ENCODE results near the gene MRPL22. TPM values are rescaled to one million over a fixed set of nuclear protein-coding genes. Genes with fewer than 3 reads are reported as not detected.

The MRPL22 gene
- total RNA-seq, 1 donor from 2014 or later, result 34.6 TPM

DNA sequence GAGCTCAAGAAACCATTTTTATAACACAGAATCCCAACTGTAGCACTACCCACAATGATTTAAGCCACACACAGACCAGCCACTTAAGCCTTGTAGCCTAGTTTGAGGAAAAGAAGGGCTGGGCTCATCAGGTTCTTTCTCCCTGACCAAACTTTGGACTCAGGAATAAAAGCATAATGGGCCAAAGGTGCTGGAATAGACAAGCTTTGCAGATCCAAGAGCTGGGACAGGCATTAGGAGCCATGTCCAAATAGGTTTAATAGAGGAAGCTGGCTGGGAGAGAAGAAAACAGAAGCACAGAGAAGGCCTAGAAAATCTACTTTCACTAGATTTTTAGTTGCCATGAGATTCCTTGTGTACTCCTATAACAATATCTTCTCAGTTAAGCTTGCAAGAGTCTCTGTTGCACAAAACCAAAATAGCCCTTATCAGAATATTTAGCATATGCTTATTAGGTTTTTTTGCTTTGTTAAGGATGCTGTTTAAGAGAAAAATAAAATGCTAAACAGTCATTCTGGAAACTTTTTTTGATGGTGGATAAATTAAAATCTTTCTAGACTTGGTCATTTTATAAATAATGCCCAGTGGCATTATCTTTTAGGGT lies 44.2 kb upstream of the MRPL22 start:
- peaks cover 9% of the 10 kb centered on the region for H3K4me1 Mint-ChIP-seq (ENCODE audit: low read depth)
- H3K27ac Mint-ChIP-seq (ENCODE audit: unreplicated experiment), result no peak overlapping the region
- TF ChIP-seq, protein P1, sequence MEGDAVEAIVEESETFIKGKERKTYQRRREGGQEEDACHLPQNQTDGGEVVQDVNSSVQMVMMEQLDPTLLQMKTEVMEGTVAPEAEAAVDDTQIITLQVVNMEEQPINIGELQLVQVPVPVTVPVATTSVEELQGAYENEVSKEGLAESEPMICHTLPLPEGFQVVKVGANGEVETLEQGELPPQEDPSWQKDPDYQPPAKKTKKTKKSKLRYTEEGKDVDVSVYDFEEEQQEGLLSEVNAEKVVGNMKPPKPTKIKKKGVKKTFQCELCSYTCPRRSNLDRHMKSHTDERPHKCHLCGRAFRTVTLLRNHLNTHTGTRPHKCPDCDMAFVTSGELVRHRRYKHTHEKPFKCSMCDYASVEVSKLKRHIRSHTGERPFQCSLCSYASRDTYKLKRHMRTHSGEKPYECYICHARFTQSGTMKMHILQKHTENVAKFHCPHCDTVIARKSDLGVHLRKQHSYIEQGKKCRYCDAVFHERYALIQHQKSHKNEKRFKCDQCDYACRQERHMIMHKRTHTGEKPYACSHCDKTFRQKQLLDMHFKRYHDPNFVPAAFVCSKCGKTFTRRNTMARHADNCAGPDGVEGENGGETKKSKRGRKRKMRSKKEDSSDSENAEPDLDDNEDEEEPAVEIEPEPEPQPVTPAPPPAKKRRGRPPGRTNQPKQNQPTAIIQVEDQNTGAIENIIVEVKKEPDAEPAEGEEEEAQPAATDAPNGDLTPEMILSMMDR (IDR thresholded peaks at IDR 0.05), result no peak
- H3K36me3 Mint-ChIP-seq (ENCODE audit: low read depth), result peaks cover 42% of the 10 kb centered on the region
- H3K9me3 Mint-ChIP-seq (ENCODE audit: low read depth), result no peaks in the 10 kb centered on the region
- no peak for DNase-seq (ENCODE audit: low spot score)
- H3K4me3 Mint-ChIP-seq (ENCODE audit: unreplicated experiment), result no peak overlapping the region
- no peaks in the 10 kb centered on the region for H3K27me3 Mint-ChIP-seq (ENCODE audit: low read depth)

DNA sequence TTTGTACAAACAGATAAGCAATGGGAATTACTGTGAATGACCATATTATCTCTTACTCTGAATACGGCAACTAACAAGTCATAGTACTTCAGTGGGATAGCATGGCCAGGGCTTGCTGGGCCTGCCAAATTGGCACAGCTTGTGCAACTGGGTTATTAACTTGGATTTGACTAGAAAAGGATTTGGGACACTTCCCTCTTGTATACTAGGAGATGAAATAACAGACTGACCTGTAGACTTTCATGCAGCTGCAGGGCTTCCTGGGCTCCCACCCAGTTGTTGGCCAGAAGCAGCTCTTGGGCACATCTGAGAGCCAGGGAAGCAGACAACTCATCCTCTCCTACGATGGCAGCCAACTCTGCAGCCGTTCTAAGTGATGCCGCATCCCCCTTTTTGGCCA lies 42.7 kb upstream of the MRPL22 start:
- Mint-ChIP-seq H3K36me3 (ENCODE audit: low read depth) (peaks cover 43% of the 10 kb centered on the region), H3K4me1 (ENCODE audit: low read depth) (peaks cover 10% of the 10 kb centered on the region), H3K9me3 (ENCODE audit: low read depth) (no peaks in the 10 kb centered on the region), H3K27me3 (ENCODE audit: low read depth) (no peaks in the 10 kb centered on the region), H3K4me3 (ENCODE audit: unreplicated experiment) (no peak overlapping the region), H3K27ac (ENCODE audit: unreplicated experiment) (no peak overlapping the region)
- TF ChIP-seq, protein P1 (IDR thresholded peaks at IDR 0.05), result no peak
- no peak for DNase-seq (ENCODE audit: low spot score)

GRCh38 chr5:154899151-154899816 lies 41.6 kb upstream of the MRPL22 start:
- no peaks in the 10 kb centered on the region for H3K27me3 Mint-ChIP-seq (ENCODE audit: low read depth)
- no peak overlapping the region for H3K4me3 Mint-ChIP-seq (ENCODE audit: unreplicated experiment)
- DNase-seq (ENCODE audit: low spot score), result no peak
- TF ChIP-seq, protein P1 (IDR thresholded peaks at IDR 0.05), result no peak
- H3K4me1 Mint-ChIP-seq (ENCODE audit: low read depth), result peaks cover 10% of the 10 kb centered on the region
- peaks cover 44% of the 10 kb centered on the region for H3K36me3 Mint-ChIP-seq (ENCODE audit: low read depth)
- H3K9me3 Mint-ChIP-seq (ENCODE audit: low read depth), result no peaks in the 10 kb centered on the region
- no peak overlapping the region for H3K27ac Mint-ChIP-seq (ENCODE audit: unreplicated experiment)

GRCh38 chr5:154900066-154900465 lies 40.8 kb upstream of the MRPL22 start:
- H3K4me1 Mint-ChIP-seq (ENCODE audit: low read depth), result peaks cover 10% of the 10 kb centered on the region
- no peak for DNase-seq (ENCODE audit: low spot score)
- peaks cover 46% of the 10 kb centered on the region for H3K36me3 Mint-ChIP-seq (ENCODE audit: low read depth)
- H3K27me3 Mint-ChIP-seq (ENCODE audit: low read depth), result no peaks in the 10 kb centered on the region
- H3K4me3 Mint-ChIP-seq (ENCODE audit: unreplicated experiment), result no peak overlapping the region
- TF ChIP-seq, protein P1 (IDR thresholded peaks at IDR 0.05), result no peak
- H3K27ac Mint-ChIP-seq (ENCODE audit: unreplicated experiment), result no peak overlapping the region
- H3K9me3 Mint-ChIP-seq (ENCODE audit: low read depth), result no peaks in the 10 kb centered on the region

DNA sequence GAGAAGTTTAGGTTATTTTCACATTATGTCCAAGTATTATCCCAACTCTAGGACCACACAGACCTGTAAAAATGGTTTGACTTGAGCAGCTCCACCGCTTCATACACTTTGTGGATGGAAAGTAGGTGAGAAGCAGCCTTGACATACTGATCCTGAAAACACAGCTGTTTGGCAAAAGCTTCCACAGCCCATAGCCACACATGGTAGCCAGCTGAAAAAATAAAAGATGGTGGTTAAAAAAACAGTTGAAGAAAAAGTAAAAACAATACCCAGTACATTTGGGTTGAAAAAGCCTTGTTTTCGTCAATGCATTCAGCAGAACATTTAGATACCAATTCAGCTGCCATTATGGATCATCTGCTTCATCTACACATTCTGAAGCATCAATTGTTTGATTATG lies 39.6 kb upstream of the MRPL22 start:
- no peaks in the 10 kb centered on the region for H3K27me3 Mint-ChIP-seq (ENCODE audit: low read depth)
- TF ChIP-seq, protein P1 (IDR thresholded peaks at IDR 0.05), result no peak
- no peak for DNase-seq (ENCODE audit: low spot score)
- no peak overlapping the region for H3K4me3 Mint-ChIP-seq (ENCODE audit: unreplicated experiment)
- no peak overlapping the region for H3K27ac Mint-ChIP-seq (ENCODE audit: unreplicated experiment)
- peaks cover 10% of the 10 kb centered on the region for H3K4me1 Mint-ChIP-seq (ENCODE audit: low read depth)
- H3K36me3 Mint-ChIP-seq (ENCODE audit: low read depth), result peaks cover 36% of the 10 kb centered on the region
- no peaks in the 10 kb centered on the region for H3K9me3 Mint-ChIP-seq (ENCODE audit: low read depth)
